ENCODE measurements around the gene RHBDF2. TPM values are rescaled to one million over a fixed set of nuclear protein-coding genes. Genes with fewer than 3 reads are reported as not detected.

Gene RHBDF2
- total RNA-seq, 1 donor from 2014 or later, result 12.3 TPM

- Mint-ChIP-seq H3K9me3 (no peaks in the 10 kb centered on the region), H3K36me3 (peaks cover 11% of the 10 kb centered on the region), H3K4me3 (no peak overlapping the region), H3K27ac (no peak overlapping the region), H3K27me3 (no peaks in the 10 kb centered on the region), H3K4me1 (ENCODE audit: unreplicated experiment) (peaks cover 66% of the 10 kb centered on the region)
- no peak for DNase-seq (ENCODE audit: extremely low spot score, unreplicated experiment)
- no peak for TF ChIP-seq CTCF (conservative IDR thresholded peaks at IDR 0.05)
Observed at GRCh38 chr17:76440751-76441362, 60.4 kb downstream of the RHBDF2 start.

GRCh38 chr17:76439314-76439928 is 61.8 kb downstream of the RHBDF2 start:
- H3K27me3 Mint-ChIP-seq, result no peaks in the 10 kb centered on the region
- no peaks in the 10 kb centered on the region for H3K9me3 Mint-ChIP-seq
- H3K36me3 Mint-ChIP-seq, result peaks cover 11% of the 10 kb centered on the region
- no peak overlapping the region for H3K27ac Mint-ChIP-seq
- no peak overlapping the region for H3K4me3 Mint-ChIP-seq
- H3K4me1 Mint-ChIP-seq (ENCODE audit: unreplicated experiment), result peaks cover 52% of the 10 kb centered on the region
- no peak for TF ChIP-seq CTCF (conservative IDR thresholded peaks at IDR 0.05)
- no peak for DNase-seq (ENCODE audit: extremely low spot score, unreplicated experiment)

GRCh38 chr17:76438906-76439305 is 62.3 kb downstream of the RHBDF2 start:
- no peak overlapping the region for H3K4me3 Mint-ChIP-seq
- peaks cover 15% of the 10 kb centered on the region for H3K36me3 Mint-ChIP-seq
- no peak for DNase-seq (ENCODE audit: extremely low spot score, unreplicated experiment)
- H3K27ac Mint-ChIP-seq, result no peak overlapping the region
- no peaks in the 10 kb centered on the region for H3K27me3 Mint-ChIP-seq
- peaks cover 49% of the 10 kb centered on the region for H3K4me1 Mint-ChIP-seq (ENCODE audit: unreplicated experiment)
- TF ChIP-seq CTCF (conservative IDR thresholded peaks at IDR 0.05), result no peak
- no peaks in the 10 kb centered on the region for H3K9me3 Mint-ChIP-seq

- Mint-ChIP-seq H3K4me3 (no peak overlapping the region), H3K27ac (no peak overlapping the region), H3K36me3 (peaks cover 16% of the 10 kb centered on the region), H3K27me3 (no peaks in the 10 kb centered on the region), H3K9me3 (no peaks in the 10 kb centered on the region), H3K4me1 (ENCODE audit: unreplicated experiment) (peaks cover 44% of the 10 kb centered on the region)
- no peak for TF ChIP-seq CTCF (conservative IDR thresholded peaks at IDR 0.05)
- no peak for DNase-seq (ENCODE audit: extremely low spot score, unreplicated experiment)
Observed at GRCh38 chr17:76437467-76438402, 63.5 kb downstream of the RHBDF2 start.

GRCh38 chr17:76435751-76436150 is 65.5 kb downstream of the RHBDF2 start:
- Mint-ChIP-seq H3K4me1 (ENCODE audit: unreplicated experiment) (peaks cover 29% of the 10 kb centered on the region), H3K9me3 (no peaks in the 10 kb centered on the region), H3K27ac (no peak overlapping the region), H3K4me3 (no peak overlapping the region), H3K27me3 (no peaks in the 10 kb centered on the region), H3K36me3 (peaks cover 10% of the 10 kb centered on the region)
- no peak for DNase-seq (ENCODE audit: extremely low spot score, unreplicated experiment)
- no peak for TF ChIP-seq CTCF (conservative IDR thresholded peaks at IDR 0.05)

All from type B pancreatic cell (in vitro differentiated cells).